Measurements from ENCODE around the gene SLC2A8. TPM values are rescaled to one million over a fixed set of nuclear protein-coding genes. Genes with fewer than 3 reads are reported as not detected.
A peak's percentile ranks its signal among the peaks of the same experiment; 100 is the strongest.

The SLC2A8 gene
- total RNA-seq, 1 experiment from 2014 or later: 37.4 TPM

DNA sequence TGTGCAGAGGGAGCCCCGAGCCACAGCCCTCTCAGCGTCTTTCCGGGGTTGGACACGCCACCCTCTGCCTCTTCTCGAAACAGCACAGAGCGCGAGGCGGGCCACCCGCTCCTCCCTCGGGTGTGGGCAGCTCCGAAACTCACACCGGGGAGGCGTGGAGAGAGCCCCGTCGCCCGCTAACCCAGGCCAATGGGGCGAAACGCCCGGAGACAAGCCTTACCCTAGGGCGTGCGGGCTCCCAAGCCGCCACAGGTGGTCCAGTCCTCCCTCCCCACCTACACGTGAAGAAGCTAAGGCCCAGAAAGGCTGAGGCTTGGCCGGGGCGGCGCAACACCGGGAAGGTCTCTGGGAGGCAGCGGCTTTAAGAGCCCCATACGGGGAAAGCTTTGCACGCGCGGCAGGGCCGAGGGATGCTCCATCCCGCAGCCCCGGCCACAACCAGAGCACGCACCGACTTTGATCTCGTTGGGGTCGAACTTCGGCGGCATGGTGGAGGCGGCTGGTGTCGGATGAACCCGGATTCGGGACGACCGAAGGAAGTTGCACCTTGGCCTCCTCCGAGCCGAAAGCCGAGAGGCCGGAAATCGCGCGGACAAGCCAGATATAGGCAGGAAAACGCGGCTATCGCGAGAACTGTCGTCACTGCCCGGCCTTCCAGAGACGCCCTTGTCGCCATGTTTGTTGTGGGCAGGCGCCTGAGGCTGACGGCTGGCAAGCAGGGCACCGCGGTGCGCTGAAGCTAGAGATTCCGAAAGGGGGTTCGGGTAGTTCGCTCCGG lies 54.0 kb downstream of the SLC2A8 start, which contains the start of the genes LRSAM1 and RPL12 (continued):
- TF ChIP-seq, protein P1, sequence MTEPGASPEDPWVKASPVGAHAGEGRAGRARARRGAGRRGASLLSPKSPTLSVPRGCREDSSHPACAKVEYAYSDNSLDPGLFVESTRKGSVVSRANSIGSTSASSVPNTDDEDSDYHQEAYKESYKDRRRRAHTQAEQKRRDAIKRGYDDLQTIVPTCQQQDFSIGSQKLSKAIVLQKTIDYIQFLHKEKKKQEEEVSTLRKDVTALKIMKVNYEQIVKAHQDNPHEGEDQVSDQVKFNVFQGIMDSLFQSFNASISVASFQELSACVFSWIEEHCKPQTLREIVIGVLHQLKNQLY (CRISPR knock-in tag; IDR thresholded peaks at IDR 0.05): 0 out of 2 replicates have a peak, but pooled peaks have one; percentile 50
- TF ChIP-seq, protein P2, sequence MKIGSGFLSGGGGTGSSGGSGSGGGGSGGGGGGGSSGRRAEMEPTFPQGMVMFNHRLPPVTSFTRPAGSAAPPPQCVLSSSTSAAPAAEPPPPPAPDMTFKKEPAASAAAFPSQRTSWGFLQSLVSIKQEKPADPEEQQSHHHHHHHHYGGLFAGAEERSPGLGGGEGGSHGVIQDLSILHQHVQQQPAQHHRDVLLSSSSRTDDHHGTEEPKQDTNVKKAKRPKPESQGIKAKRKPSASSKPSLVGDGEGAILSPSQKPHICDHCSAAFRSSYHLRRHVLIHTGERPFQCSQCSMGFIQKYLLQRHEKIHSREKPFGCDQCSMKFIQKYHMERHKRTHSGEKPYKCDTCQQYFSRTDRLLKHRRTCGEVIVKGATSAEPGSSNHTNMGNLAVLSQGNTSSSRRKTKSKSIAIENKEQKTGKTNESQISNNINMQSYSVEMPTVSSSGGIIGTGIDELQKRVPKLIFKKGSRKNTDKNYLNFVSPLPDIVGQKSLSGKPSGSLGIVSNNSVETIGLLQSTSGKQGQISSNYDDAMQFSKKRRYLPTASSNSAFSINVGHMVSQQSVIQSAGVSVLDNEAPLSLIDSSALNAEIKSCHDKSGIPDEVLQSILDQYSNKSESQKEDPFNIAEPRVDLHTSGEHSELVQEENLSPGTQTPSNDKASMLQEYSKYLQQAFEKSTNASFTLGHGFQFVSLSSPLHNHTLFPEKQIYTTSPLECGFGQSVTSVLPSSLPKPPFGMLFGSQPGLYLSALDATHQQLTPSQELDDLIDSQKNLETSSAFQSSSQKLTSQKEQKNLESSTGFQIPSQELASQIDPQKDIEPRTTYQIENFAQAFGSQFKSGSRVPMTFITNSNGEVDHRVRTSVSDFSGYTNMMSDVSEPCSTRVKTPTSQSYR (CRISPR knock-in tag; IDR thresholded peaks at IDR 0.05): peak; percentile 82
- TF ChIP-seq FOXK1 (CRISPR knock-in tag; IDR thresholded peaks at IDR 0.05) (peak; percentile 76; the same call in 1 of the 2 replicates), SOX15 (CRISPR knock-in tag; IDR thresholded peaks at IDR 0.05) (no peak), EMX1 (CRISPR knock-in tag; IDR thresholded peaks at IDR 0.05) (no peak; the same call in 1 of the 2 replicates), ZNF138 (CRISPR knock-in tag; conservative IDR thresholded peaks at IDR 0.05) (no peak; the same call in 1 of the 2 replicates), ETV6 (CRISPR knock-in tag; IDR thresholded peaks at IDR 0.05) (no peak), ZNF317 (CRISPR knock-in tag; IDR thresholded peaks at IDR 0.05; ENCODE audit: borderline replicate concordance, low read depth) (no peak), MXD4 (CRISPR knock-in tag; IDR thresholded peaks at IDR 0.05; ENCODE audit: borderline replicate concordance) (no peak), ZBTB21 (CRISPR knock-in tag; IDR thresholded peaks at IDR 0.05; ENCODE audit: borderline replicate concordance) (peak; percentile 85), FOXP1 (CRISPR knock-in tag; IDR thresholded peaks at IDR 0.05; ENCODE audit: borderline replicate concordance) (0 out of 2 replicates have a peak, but pooled peaks have one; percentile 81), NFE2L1 (CRISPR knock-in tag; IDR thresholded peaks at IDR 0.05) (no peak)
- TF ChIP-seq, protein P3, sequence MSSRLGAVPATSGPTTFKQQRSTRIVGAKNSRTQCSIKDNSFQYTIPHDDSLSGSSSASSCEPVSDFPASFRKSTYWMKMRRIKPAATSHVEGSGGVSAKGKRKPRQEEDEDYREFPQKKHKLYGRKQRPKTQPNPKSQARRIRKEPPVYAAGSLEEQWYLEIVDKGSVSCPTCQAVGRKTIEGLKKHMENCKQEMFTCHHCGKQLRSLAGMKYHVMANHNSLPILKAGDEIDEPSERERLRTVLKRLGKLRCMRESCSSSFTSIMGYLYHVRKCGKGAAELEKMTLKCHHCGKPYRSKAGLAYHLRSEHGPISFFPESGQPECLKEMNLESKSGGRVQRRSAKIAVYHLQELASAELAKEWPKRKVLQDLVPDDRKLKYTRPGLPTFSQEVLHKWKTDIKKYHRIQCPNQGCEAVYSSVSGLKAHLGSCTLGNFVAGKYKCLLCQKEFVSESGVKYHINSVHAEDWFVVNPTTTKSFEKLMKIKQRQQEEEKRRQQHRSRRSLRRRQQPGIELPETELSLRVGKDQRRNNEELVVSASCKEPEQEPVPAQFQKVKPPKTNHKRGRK (CRISPR knock-in tag; IDR thresholded peaks at IDR 0.05; ENCODE audit: borderline replicate concordance): no peak
- TF ChIP-seq, protein P4, sequence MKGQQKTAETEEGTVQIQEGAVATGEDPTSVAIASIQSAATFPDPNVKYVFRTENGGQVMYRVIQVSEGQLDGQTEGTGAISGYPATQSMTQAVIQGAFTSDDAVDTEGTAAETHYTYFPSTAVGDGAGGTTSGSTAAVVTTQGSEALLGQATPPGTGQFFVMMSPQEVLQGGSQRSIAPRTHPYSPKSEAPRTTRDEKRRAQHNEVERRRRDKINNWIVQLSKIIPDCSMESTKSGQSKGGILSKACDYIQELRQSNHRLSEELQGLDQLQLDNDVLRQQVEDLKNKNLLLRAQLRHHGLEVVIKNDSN (CRISPR knock-in tag; IDR thresholded peaks at IDR 0.05): peak; percentile 40
- TF ChIP-seq, protein P5, sequence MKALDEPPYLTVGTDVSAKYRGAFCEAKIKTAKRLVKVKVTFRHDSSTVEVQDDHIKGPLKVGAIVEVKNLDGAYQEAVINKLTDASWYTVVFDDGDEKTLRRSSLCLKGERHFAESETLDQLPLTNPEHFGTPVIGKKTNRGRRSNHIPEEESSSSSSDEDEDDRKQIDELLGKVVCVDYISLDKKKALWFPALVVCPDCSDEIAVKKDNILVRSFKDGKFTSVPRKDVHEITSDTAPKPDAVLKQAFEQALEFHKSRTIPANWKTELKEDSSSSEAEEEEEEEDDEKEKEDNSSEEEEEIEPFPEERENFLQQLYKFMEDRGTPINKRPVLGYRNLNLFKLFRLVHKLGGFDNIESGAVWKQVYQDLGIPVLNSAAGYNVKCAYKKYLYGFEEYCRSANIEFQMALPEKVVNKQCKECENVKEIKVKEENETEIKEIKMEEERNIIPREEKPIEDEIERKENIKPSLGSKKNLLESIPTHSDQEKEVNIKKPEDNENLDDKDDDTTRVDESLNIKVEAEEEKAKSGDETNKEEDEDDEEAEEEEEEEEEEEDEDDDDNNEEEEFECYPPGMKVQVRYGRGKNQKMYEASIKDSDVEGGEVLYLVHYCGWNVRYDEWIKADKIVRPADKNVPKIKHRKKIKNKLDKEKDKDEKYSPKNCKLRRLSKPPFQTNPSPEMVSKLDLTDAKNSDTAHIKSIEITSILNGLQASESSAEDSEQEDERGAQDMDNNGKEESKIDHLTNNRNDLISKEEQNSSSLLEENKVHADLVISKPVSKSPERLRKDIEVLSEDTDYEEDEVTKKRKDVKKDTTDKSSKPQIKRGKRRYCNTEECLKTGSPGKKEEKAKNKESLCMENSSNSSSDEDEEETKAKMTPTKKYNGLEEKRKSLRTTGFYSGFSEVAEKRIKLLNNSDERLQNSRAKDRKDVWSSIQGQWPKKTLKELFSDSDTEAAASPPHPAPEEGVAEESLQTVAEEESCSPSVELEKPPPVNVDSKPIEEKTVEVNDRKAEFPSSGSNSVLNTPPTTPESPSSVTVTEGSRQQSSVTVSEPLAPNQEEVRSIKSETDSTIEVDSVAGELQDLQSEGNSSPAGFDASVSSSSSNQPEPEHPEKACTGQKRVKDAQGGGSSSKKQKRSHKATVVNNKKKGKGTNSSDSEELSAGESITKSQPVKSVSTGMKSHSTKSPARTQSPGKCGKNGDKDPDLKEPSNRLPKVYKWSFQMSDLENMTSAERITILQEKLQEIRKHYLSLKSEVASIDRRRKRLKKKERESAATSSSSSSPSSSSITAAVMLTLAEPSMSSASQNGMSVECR (CRISPR knock-in tag; IDR thresholded peaks at IDR 0.05; ENCODE audit: borderline replicate concordance): peak; percentile 91; the same call in 1 of the 2 replicates
- TF ChIP-seq, protein P6, sequence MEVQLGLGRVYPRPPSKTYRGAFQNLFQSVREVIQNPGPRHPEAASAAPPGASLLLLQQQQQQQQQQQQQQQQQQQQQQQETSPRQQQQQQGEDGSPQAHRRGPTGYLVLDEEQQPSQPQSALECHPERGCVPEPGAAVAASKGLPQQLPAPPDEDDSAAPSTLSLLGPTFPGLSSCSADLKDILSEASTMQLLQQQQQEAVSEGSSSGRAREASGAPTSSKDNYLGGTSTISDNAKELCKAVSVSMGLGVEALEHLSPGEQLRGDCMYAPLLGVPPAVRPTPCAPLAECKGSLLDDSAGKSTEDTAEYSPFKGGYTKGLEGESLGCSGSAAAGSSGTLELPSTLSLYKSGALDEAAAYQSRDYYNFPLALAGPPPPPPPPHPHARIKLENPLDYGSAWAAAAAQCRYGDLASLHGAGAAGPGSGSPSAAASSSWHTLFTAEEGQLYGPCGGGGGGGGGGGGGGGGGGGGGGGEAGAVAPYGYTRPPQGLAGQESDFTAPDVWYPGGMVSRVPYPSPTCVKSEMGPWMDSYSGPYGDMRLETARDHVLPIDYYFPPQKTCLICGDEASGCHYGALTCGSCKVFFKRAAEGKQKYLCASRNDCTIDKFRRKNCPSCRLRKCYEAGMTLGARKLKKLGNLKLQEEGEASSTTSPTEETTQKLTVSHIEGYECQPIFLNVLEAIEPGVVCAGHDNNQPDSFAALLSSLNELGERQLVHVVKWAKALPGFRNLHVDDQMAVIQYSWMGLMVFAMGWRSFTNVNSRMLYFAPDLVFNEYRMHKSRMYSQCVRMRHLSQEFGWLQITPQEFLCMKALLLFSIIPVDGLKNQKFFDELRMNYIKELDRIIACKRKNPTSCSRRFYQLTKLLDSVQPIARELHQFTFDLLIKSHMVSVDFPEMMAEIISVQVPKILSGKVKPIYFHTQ (CRISPR knock-in tag; IDR thresholded peaks at IDR 0.05): peak; percentile 85
- TF ChIP-seq, protein P7, sequence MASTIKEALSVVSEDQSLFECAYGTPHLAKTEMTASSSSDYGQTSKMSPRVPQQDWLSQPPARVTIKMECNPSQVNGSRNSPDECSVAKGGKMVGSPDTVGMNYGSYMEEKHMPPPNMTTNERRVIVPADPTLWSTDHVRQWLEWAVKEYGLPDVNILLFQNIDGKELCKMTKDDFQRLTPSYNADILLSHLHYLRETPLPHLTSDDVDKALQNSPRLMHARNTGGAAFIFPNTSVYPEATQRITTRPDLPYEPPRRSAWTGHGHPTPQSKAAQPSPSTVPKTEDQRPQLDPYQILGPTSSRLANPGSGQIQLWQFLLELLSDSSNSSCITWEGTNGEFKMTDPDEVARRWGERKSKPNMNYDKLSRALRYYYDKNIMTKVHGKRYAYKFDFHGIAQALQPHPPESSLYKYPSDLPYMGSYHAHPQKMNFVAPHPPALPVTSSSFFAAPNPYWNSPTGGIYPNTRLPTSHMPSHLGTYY (CRISPR knock-in tag; IDR thresholded peaks at IDR 0.05): peak; percentile 75
- TF ChIP-seq, protein P8, sequence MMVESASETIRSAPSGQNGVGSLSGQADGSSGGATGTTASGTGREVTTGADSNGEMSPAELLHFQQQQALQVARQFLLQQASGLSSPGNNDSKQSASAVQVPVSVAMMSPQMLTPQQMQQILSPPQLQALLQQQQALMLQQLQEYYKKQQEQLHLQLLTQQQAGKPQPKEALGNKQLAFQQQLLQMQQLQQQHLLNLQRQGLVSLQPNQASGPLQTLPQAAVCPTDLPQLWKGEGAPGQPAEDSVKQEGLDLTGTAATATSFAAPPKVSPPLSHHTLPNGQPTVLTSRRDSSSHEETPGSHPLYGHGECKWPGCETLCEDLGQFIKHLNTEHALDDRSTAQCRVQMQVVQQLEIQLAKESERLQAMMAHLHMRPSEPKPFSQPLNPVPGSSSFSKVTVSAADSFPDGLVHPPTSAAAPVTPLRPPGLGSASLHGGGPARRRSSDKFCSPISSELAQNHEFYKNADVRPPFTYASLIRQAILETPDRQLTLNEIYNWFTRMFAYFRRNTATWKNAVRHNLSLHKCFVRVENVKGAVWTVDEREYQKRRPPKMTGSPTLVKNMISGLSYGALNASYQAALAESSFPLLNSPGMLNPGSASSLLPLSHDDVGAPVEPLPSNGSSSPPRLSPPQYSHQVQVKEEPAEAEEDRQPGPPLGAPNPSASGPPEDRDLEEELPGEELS (CRISPR knock-in tag; IDR thresholded peaks at IDR 0.05): peak; percentile 45; the same call in 1 of the 2 replicates
- TF ChIP-seq, protein P9, sequence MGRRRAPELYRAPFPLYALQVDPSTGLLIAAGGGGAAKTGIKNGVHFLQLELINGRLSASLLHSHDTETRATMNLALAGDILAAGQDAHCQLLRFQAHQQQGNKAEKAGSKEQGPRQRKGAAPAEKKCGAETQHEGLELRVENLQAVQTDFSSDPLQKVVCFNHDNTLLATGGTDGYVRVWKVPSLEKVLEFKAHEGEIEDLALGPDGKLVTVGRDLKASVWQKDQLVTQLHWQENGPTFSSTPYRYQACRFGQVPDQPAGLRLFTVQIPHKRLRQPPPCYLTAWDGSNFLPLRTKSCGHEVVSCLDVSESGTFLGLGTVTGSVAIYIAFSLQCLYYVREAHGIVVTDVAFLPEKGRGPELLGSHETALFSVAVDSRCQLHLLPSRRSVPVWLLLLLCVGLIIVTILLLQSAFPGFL (CRISPR knock-in tag; IDR thresholded peaks at IDR 0.05; ENCODE audit: borderline replicate concordance): peak; percentile 79; the same call in 1 of the 2 replicates

Data from WTC11 (cell line).